Large intestine (tissue), 3 donors: ENCODE measurements around the gene BIN1. TPM values are rescaled to one million over a fixed set of nuclear protein-coding genes. Genes with fewer than 3 reads are reported as not detected.
A peak's percentile ranks its signal among the peaks of the same experiment; 100 is the strongest.

Experiments
- DNase-seq, 2 donors: peaks; one replicate each; pipeline versions ENCODE4 v3.0.0 to v3.0.0-alpha.2; 2013
- H3K27ac ChIP-seq: one replicate; pipeline ENCODE4 v1.5.1; 2013; ENCODE audit warnings: low read length
- H3K27me3 ChIP-seq: 2 replicates; pipeline ENCODE4 v1.6.1; 2013; ENCODE audit warnings: low read length; ENCODE audit not compliant: control insufficient read depth, insufficient read depth
- H3K36me3 ChIP-seq: 2 replicates; pipeline ENCODE4 v1.6.1; 2013; ENCODE audit warnings: low read length; ENCODE audit not compliant: control insufficient read depth, insufficient read depth
- H3K4me1 ChIP-seq: one replicate; pipeline ENCODE4 v1.6.1; 2013; ENCODE audit warnings: low read length; ENCODE audit not compliant: control insufficient read depth, insufficient read depth
- H3K4me3 ChIP-seq: one replicate; pipeline ENCODE4 v1.5.1; 2013; ENCODE audit warnings: low read length
- H3K9me3 ChIP-seq: one replicate; pipeline ENCODE4 v1.6.1; 2013; ENCODE audit warnings: mild to moderate bottlenecking, low read depth, low read length, moderate library complexity; ENCODE audit not compliant: control insufficient read depth
- WGBS: methylation state at CpG from one replicate; pipeline ENCODE4 v1.1.5; 2013; ENCODE audit warnings: low lambda C conversion rate; ENCODE audit not compliant: insufficient coverage; 5-methylcytosine and 5-hydroxymethylcytosine counted together
- polyA plus RNA-seq: library from polyadenylated mRNA; unstranded; fragments of 120-200 nt; gene quantifications from one replicate; pipeline ENCODE4 v1.2.1, GENCODE V29; 2013

Gene BIN1
- polyA plus RNA-seq, 1 donor: 50.0 TPM

- Histone ChIP-seq H3K4me1 (peaks cover 29% of the 10 kb centered on the region), H3K9me3 (no peaks in the 10 kb centered on the region), H3K27ac (no peak overlapping the region), H3K27me3 (no peaks in the 10 kb centered on the region), H3K4me3 (no peak overlapping the region), H3K36me3 (no peaks in the 10 kb centered on the region)
- DNase-seq: no peak
- WGBS: no CpG with 5 or more reads among the region's 2 CpGs
Observed at GRCh38 chr2:127011231-127011661, 95.7 kb downstream of the BIN1 start.

GRCh38 chr2:127008265-127009015 is 98.5 kb downstream of the BIN1 start:
- WGBS: 96% methylated on average over 4 of the region's 5 CpGs
- Histone ChIP-seq H3K36me3 (no peaks in the 10 kb centered on the region), H3K27me3 (no peaks in the 10 kb centered on the region), H3K4me3 (no peak overlapping the region), H3K9me3 (no peaks in the 10 kb centered on the region), H3K4me1 (peaks cover 25% of the 10 kb centered on the region), H3K27ac (no peak overlapping the region)
- DNase-seq: no peak

GRCh38 chr2:127007652-127008051 is 99.3 kb downstream of the BIN1 start:
- no peak for DNase-seq
- H3K27me3 ChIP-seq: no peaks in the 10 kb centered on the region
- H3K4me1 ChIP-seq: peaks cover 22% of the 10 kb centered on the region
- no CpG with 5 or more reads among the region's 3 CpGs for WGBS
- H3K27ac ChIP-seq: no peak overlapping the region
- H3K4me3 ChIP-seq: no peak overlapping the region
- no peaks in the 10 kb centered on the region for H3K9me3 ChIP-seq
- H3K36me3 ChIP-seq: no peaks in the 10 kb centered on the region

GRCh38 chr2:127006962-127007361 is 100.0 kb downstream of the BIN1 start:
- WGBS: 100% methylated on average over 1 of the region's 4 CpGs
- Histone ChIP-seq H3K9me3 (no peaks in the 10 kb centered on the region), H3K27me3 (no peaks in the 10 kb centered on the region), H3K27ac (no peak overlapping the region), H3K4me3 (no peak overlapping the region), H3K4me1 (peaks cover 21% of the 10 kb centered on the region), H3K36me3 (no peaks in the 10 kb centered on the region)
- DNase-seq: no peak

GRCh38 chr2:127004893-127005600 is 101.9 kb downstream of the BIN1 start:
- DNase-seq: no peak
- H3K4me3 ChIP-seq: no peak overlapping the region
- no peaks in the 10 kb centered on the region for H3K9me3 ChIP-seq
- no peaks in the 10 kb centered on the region for H3K36me3 ChIP-seq
- H3K4me1 ChIP-seq: peaks cover 19% of the 10 kb centered on the region
- WGBS: 100% methylated on average over 3 of the region's 6 CpGs
- no peak overlapping the region for H3K27ac ChIP-seq
- no peaks in the 10 kb centered on the region for H3K27me3 ChIP-seq

GRCh38 chr2:127003070-127003800 is 103.7 kb downstream of the BIN1 start:
- WGBS: no CpG with 5 or more reads among the region's 9 CpGs
- Histone ChIP-seq H3K27ac (peak overlapping the region; percentile 85), H3K4me1 (peaks cover 22% of the 10 kb centered on the region), H3K27me3 (no peaks in the 10 kb centered on the region), H3K9me3 (no peaks in the 10 kb centered on the region), H3K4me3 (no peak overlapping the region), H3K36me3 (no peaks in the 10 kb centered on the region)
- peak; percentile 87 to 95 for DNase-seq

- no peak for DNase-seq
- Histone ChIP-seq H3K27ac (peak overlapping the region; percentile 85), H3K4me1 (peaks cover 29% of the 10 kb centered on the region), H3K36me3 (no peaks in the 10 kb centered on the region), H3K9me3 (no peaks in the 10 kb centered on the region), H3K4me3 (no peak overlapping the region), H3K27me3 (no peaks in the 10 kb centered on the region)
- WGBS: no CpG with 5 or more reads among the region's 5 CpGs
Observed at GRCh38 chr2:127001751-127002150, 105.2 kb downstream of the BIN1 start.

- WGBS: no CpG with 5 or more reads among the region's 5 CpGs
- H3K4me3 ChIP-seq: no peak overlapping the region
- H3K36me3 ChIP-seq: no peaks in the 10 kb centered on the region
- no peaks in the 10 kb centered on the region for H3K9me3 ChIP-seq
- H3K27me3 ChIP-seq: no peaks in the 10 kb centered on the region
- H3K27ac ChIP-seq: peak overlapping the region; percentile 63
- peak; percentile 67 to 91 for DNase-seq
- H3K4me1 ChIP-seq: peaks cover 36% of the 10 kb centered on the region
Observed at GRCh38 chr2:127000937-127001336, 106.0 kb downstream of the BIN1 start.

- Histone ChIP-seq H3K27ac (peak overlapping the region; percentile 63), H3K4me1 (peaks cover 44% of the 10 kb centered on the region), H3K9me3 (no peaks in the 10 kb centered on the region), H3K36me3 (no peaks in the 10 kb centered on the region), H3K4me3 (no peak overlapping the region), H3K27me3 (no peaks in the 10 kb centered on the region)
- no peak for DNase-seq
- WGBS: no CpG with 5 or more reads among the region's 3 CpGs
Observed at GRCh38 chr2:127000194-127000593, 106.8 kb downstream of the BIN1 start.

- Histone ChIP-seq H3K4me1 (peaks cover 50% of the 10 kb centered on the region), H3K9me3 (no peaks in the 10 kb centered on the region), H3K4me3 (no peak overlapping the region), H3K27ac (no peak overlapping the region), H3K36me3 (no peaks in the 10 kb centered on the region), H3K27me3 (no peaks in the 10 kb centered on the region)
- WGBS: 80% methylated on average over 2 of the region's 5 CpGs
- no peak for DNase-seq
Observed at GRCh38 chr2:126999106-126999756, 107.7 kb downstream of the BIN1 start.
